SU-DHL-6 (cell line): Measurements from ENCODE around the gene LONRF2.

Source experiments
- H2AFZ ChIP-seq: fragments of 200-600 bp; sonication (generic); 2 replicates; pipeline ENCODE4 v1.6.1; 2014; ENCODE audit warnings: low read depth, mild to moderate bottlenecking, moderate library complexity, mixed read lengths, antibody characterized with exemption, low read length; ENCODE audit not compliant: severe bottlenecking
- H3F3A ChIP-seq: fragments of 200-600 bp; shearing (Covaris generic); 2 replicates; pipeline ENCODE4 v1.6.0; 2016; ENCODE audit warnings: antibody characterized with exemption, mild to moderate bottlenecking; ENCODE audit not compliant: insufficient read depth
- H3K27ac ChIP-seq: fragments of 200-600 bp; sonication (generic); 2 replicates; pipeline ENCODE4 v1.5.1; 2016; ENCODE audit warnings: low read depth, mild to moderate bottlenecking, low read length, moderate library complexity, mixed read lengths
- H3K27me3 ChIP-seq: fragments of 200-600 bp; sonication (generic), shearing (Covaris generic); 2 replicates; pipeline ENCODE4 v1.6.0; 2014; ENCODE audit warnings: mild to moderate bottlenecking, low read length
- H3K36me3 ChIP-seq: fragments of 200-600 bp; sonication (generic); 2 replicates; pipeline ENCODE4 v1.6.1; 2014; ENCODE audit warnings: mild to moderate bottlenecking, low read length, mixed read lengths
- H3K4me2 ChIP-seq: fragments of 300-600, 200-600 bp; shearing (Covaris generic), sonication (generic); 2 replicates; pipeline ENCODE4 v1.6.0; 2014; ENCODE audit warnings: low read length, low read depth, mild to moderate bottlenecking; ENCODE audit not compliant: poor library complexity, severe bottlenecking
- H3K4me3 ChIP-seq: fragments of 200-600 bp; sonication (generic); 2 replicates; pipeline ENCODE4 v1.5.1; 2014; ENCODE audit warnings: antibody characterized with exemption, low read length, mild to moderate bottlenecking, mixed read lengths; ENCODE audit not compliant: insufficient read depth, poor library complexity, severe bottlenecking
- H3K79me2 ChIP-seq: fragments of 200-600 bp; sonication (generic); 2 replicates; pipeline ENCODE4 v1.6.1; 2014; ENCODE audit warnings: mild to moderate bottlenecking, low read length, moderate library complexity; ENCODE audit not compliant: insufficient read depth
- H3K9ac ChIP-seq: fragments of 200-600 bp; sonication (generic); 2 replicates; pipeline ENCODE4 v1.7.0; 2014; ENCODE audit warnings: mild to moderate bottlenecking, low read length
- H3K9me2 ChIP-seq: fragments of 200-600 bp; sonication (generic); replicated peaks from 2 replicates; pipeline ENCODE4 v1.6.1; 2014; ENCODE audit warnings: low read length; ENCODE audit not compliant: insufficient read depth
- H3K9me3 ChIP-seq: fragments of 200-600 bp; sonication (generic); 2 replicates; pipeline ENCODE4 v1.6.1; 2014; ENCODE audit warnings: low read length, mixed read lengths; ENCODE audit not compliant: insufficient read depth
- H4K20me1 ChIP-seq: fragments of 200-600 bp; sonication (generic); 2 replicates; pipeline ENCODE4 v1.6.1; 2014; ENCODE audit warnings: low read depth, mild to moderate bottlenecking, antibody characterized with exemption, low read length, moderate library complexity, mixed read lengths
- EZH2phosphoT487 ChIP-seq: fragments of 200-600 bp; sonication (generic), shearing (Covaris generic); conservative IDR thresholded peaks from 2 replicates; pipeline ENCODE4 v1.6.1; 2018; ENCODE audit warnings: mild to moderate bottlenecking, antibody characterized with exemption, low read length, moderate library complexity, mixed read lengths
- TF ChIP-seq, protein P1 (sequence below): fragments of 200-600 bp; sonication (generic); IDR thresholded peaks from one replicate; pipeline ENCODE4 v1.5.1; 2017; ENCODE audit warnings: antibody characterized with exemption, mild to moderate bottlenecking, low read length, moderate library complexity; ENCODE audit not compliant: insufficient read depth, poor library complexity, severe bottlenecking

The LONRF2 gene

DNA sequence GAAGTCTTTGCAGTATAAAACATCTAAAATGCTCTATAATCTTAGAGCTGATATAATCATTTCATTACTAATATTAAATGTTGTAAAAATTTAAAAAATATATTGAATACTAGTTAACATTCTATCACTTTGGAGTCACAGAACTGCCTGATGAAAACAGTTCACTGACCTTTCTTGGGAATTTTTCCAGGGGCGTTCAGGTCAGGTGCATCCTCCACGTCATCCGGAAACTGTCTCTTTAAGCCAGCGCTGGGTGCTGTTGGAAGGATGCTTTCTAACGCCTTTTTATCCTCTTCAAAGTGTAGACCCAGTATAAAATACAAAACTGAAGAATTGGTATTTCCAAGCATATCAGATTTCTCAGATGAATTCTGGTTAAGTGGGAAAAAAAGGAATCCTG lies 22.8 kb downstream of the LONRF2 start:
- H3K36me3 ChIP-seq = no peaks in the 10 kb centered on the region
- H3K9me3 ChIP-seq = no peaks in the 10 kb centered on the region
- no peaks in the 10 kb centered on the region for H4K20me1 ChIP-seq
- no peaks in the 10 kb centered on the region for H3F3A ChIP-seq
- H3K27me3 ChIP-seq = no peaks in the 10 kb centered on the region
- H3K27ac ChIP-seq = no peak overlapping the region
- no peaks in the 10 kb centered on the region for H3K79me2 ChIP-seq
- H3K9ac ChIP-seq = no peak overlapping the region
- H2AFZ ChIP-seq = no peak overlapping the region
- no peaks in the 10 kb centered on the region for H3K9me2 ChIP-seq
- H3K4me3 ChIP-seq = no peak overlapping the region
- no peak for TF ChIP-seq EZH2phosphoT487
- TF ChIP-seq, protein P1, sequence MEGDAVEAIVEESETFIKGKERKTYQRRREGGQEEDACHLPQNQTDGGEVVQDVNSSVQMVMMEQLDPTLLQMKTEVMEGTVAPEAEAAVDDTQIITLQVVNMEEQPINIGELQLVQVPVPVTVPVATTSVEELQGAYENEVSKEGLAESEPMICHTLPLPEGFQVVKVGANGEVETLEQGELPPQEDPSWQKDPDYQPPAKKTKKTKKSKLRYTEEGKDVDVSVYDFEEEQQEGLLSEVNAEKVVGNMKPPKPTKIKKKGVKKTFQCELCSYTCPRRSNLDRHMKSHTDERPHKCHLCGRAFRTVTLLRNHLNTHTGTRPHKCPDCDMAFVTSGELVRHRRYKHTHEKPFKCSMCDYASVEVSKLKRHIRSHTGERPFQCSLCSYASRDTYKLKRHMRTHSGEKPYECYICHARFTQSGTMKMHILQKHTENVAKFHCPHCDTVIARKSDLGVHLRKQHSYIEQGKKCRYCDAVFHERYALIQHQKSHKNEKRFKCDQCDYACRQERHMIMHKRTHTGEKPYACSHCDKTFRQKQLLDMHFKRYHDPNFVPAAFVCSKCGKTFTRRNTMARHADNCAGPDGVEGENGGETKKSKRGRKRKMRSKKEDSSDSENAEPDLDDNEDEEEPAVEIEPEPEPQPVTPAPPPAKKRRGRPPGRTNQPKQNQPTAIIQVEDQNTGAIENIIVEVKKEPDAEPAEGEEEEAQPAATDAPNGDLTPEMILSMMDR = no peak
- no peak overlapping the region for H3K4me2 ChIP-seq

DNA sequence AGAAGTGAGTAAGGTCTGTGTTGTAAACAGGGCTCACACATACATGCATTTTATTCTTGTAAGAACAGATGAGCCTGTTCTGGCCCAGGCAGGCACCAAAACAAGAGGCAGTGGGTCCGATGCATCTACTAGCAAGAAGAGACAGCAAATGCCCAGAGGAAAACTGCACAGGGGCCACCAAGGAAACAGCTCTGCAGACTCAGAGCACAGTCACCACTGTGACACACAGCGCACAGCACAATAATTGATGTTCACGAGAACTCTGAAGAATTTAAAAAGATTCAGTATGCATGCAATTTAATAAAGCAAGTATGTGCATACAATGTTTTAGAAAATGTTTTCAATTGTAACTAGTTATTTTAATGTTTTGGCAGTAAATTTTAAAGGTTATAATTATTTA lies 24.8 kb downstream of the LONRF2 start:
- Histone ChIP-seq H3K79me2 (no peaks in the 10 kb centered on the region), H3K4me2 (no peak overlapping the region)

DNA sequence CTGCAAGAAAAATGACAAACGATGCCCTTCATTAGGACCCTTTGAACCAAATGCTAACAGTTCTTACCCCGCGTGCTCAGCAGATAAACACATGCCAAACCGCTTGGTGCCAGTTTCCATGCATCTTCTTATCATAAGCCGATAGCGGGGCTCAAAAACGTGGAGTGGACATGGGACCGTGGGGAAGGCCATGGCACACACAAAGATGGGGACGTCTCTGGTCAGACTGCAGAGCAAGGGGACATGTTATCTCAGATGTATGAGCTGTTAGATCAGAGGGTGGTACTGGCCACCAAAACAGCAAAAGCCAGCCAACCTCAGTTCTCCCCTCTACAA lies 28.2 kb downstream of the LONRF2 start:
- no peak overlapping the region for H3K9ac ChIP-seq
- no peaks in the 10 kb centered on the region for H3K27me3 ChIP-seq

More for the DNA sequence above, 24.8 kb downstream of the LONRF2 start:
- H3K4me3 ChIP-seq = no peak overlapping the region
- no peaks in the 10 kb centered on the region for H4K20me1 ChIP-seq
- no peaks in the 10 kb centered on the region for H3F3A ChIP-seq
- no peak overlapping the region for H3K27ac ChIP-seq
- no peaks in the 10 kb centered on the region for H3K9me3 ChIP-seq
- no peak overlapping the region for H3K9ac ChIP-seq
- H2AFZ ChIP-seq = no peak overlapping the region
- no peaks in the 10 kb centered on the region for H3K36me3 ChIP-seq
- no peaks in the 10 kb centered on the region for H3K9me2 ChIP-seq
- H3K27me3 ChIP-seq = no peaks in the 10 kb centered on the region
- no peak for TF ChIP-seq EZH2phosphoT487
- TF ChIP-seq, protein P1 = no peak

More for the DNA sequence above, 28.2 kb downstream of the LONRF2 start:
- Histone ChIP-seq H3K9me3 (no peaks in the 10 kb centered on the region), H3K27ac (no peak overlapping the region), H2AFZ (no peak overlapping the region), H3K4me3 (no peak overlapping the region), H3K4me2 (no peak overlapping the region), H3K9me2 (no peaks in the 10 kb centered on the region), H3K79me2 (no peaks in the 10 kb centered on the region), H4K20me1 (no peaks in the 10 kb centered on the region), H3F3A (no peaks in the 10 kb centered on the region), H3K36me3 (no peaks in the 10 kb centered on the region)
- TF ChIP-seq, protein P1 = no peak
- TF ChIP-seq EZH2phosphoT487 = no peak
